Measurements from ENCODE around the gene KMT2C.

The KMT2C gene

DNA sequence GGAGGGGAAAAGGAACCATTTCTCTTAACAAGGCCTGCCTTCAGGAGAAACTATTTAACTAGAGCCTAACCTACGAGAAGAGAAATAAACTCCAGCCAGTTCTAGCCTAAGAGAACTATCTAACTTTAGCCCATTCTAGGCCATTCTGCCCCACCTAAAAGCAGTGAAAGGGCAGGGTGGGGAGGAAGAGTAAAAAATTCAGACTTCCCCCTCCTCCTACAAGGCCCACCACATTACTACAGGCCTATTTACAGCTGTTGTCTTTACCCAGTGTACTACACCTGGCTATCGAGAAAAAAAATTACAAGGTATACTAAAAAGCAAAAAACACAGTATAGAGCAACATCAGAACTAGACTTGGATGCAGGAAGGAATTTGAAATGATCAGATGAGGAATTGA, 93.0 kb downstream of the KMT2C start:
- H3K4me1 ChIP-seq (ENCODE audit: control insufficient read depth, insufficient read depth, low read length), result no peaks in the 10 kb centered on the region

DNA sequence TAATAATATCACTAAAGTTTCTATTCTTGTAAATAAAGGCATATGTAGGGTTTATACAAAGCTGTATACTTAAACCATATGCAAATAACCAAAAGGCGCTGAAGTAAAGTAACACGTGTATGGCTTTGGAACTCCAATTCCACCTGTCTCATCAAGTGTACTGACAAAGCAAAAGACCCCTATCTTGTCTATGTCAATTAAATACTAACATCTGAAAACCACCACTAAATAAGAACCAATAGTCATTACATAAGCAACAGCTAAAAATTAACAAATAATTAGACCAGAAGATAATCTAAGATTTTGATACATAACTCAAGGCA, 93.9 kb downstream of the KMT2C start:
- H3K27ac ChIP-seq (ENCODE audit: extremely low read depth, low read depth, low read length), result no peak overlapping the region
- POLR2A ChIA-PET, result no interaction called here
- no peaks in the 10 kb centered on the region for H3K4me1 ChIP-seq (ENCODE audit: control insufficient read depth, insufficient read depth, low read length)
- TF ChIP-seq OVOL3 (tag by site-specific recombination; IDR thresholded peaks at IDR 0.05) (no peak), KLF7 (tag by site-specific recombination; IDR thresholded peaks at IDR 0.05; ENCODE audit: borderline replicate concordance) (no peak), ZBTB21 (tag by site-specific recombination; IDR thresholded peaks at IDR 0.05) (no peak), ZNF24 (tag by site-specific recombination; IDR thresholded peaks at IDR 0.05) (no peak), SCRT2 (tag by site-specific recombination; IDR thresholded peaks at IDR 0.05) (no peak), ZNF169 (tag by site-specific recombination; IDR thresholded peaks at IDR 0.05) (no peak), ZNF629 (tag by site-specific recombination; IDR thresholded peaks at IDR 0.05) (no peak), ZNF221 (tag by site-specific recombination; IDR thresholded peaks at IDR 0.05; ENCODE audit: borderline replicate concordance) (no peak)
- H3K9me3 ChIP-seq (ENCODE audit: control insufficient read depth, insufficient read depth, low read depth, low read length), result no peaks in the 10 kb centered on the region
- CTCF ChIA-PET, result interaction anchor here (0.8 to 1.5 kb wide), 8 partner anchors 8 to 365 kb away, joined by 3 to 5 read pairs (median 3); no protein-coding TSS in a partner anchor
- H3K36me3 ChIP-seq (ENCODE audit: control insufficient read depth in 2 of 2, insufficient read depth in 1 of 2, low read length in 2 of 2), result no peaks in the 10 kb centered on the region
- no peak overlapping the region for H3K4me3 ChIP-seq (ENCODE audit: low read depth, low read length)

More for the DNA sequence above, 93.0 kb downstream of the KMT2C start:
- no peaks in the 10 kb centered on the region for H3K9me3 ChIP-seq (ENCODE audit: control insufficient read depth, insufficient read depth, low read depth, low read length)
- H3K27ac ChIP-seq (ENCODE audit: extremely low read depth, low read depth, low read length), result no peak overlapping the region
- no peak overlapping the region for H3K4me3 ChIP-seq (ENCODE audit: low read depth, low read length)
- no peaks in the 10 kb centered on the region for H3K36me3 ChIP-seq (ENCODE audit: control insufficient read depth in 2 of 2, insufficient read depth in 1 of 2, low read length in 2 of 2)
- POLR2A ChIA-PET, result interaction anchor here (0.6 kb wide), 1 partner anchor 131 kb away, joined by 3 read pairs; no protein-coding TSS in a partner anchor
- no peak for TF ChIP-seq ZNF391 (tag by site-specific recombination; IDR thresholded peaks at IDR 0.05; ENCODE audit: borderline replicate concordance, low read depth)
- TF ChIP-seq GLIS2 (tag by site-specific recombination; IDR thresholded peaks at IDR 0.05), result no peak
- no peak for TF ChIP-seq YY1 (tag by site-specific recombination; IDR thresholded peaks at IDR 0.05)
- TF ChIP-seq ZNF571 (tag by site-specific recombination; IDR thresholded peaks at IDR 0.05), result no peak
- TF ChIP-seq ZNF324 (tag by site-specific recombination; IDR thresholded peaks at IDR 0.05), result no peak
- no peak for TF ChIP-seq ZNF623 (tag by site-specific recombination; IDR thresholded peaks at IDR 0.05)
- no peak for TF ChIP-seq ZNF274 (IDR thresholded peaks at IDR 0.05; ENCODE audit: low read length)
- TF ChIP-seq ZNF274 (tag by site-specific recombination; IDR thresholded peaks at IDR 0.05; ENCODE audit: borderline replicate concordance), result no peak
- TF ChIP-seq ZNF76 (tag by site-specific recombination; IDR thresholded peaks at IDR 0.05; ENCODE audit: borderline replicate concordance, low read depth), result no peak
- no peak for TF ChIP-seq SP3 (tag by site-specific recombination; IDR thresholded peaks at IDR 0.05)
- TF ChIP-seq, protein P1, sequence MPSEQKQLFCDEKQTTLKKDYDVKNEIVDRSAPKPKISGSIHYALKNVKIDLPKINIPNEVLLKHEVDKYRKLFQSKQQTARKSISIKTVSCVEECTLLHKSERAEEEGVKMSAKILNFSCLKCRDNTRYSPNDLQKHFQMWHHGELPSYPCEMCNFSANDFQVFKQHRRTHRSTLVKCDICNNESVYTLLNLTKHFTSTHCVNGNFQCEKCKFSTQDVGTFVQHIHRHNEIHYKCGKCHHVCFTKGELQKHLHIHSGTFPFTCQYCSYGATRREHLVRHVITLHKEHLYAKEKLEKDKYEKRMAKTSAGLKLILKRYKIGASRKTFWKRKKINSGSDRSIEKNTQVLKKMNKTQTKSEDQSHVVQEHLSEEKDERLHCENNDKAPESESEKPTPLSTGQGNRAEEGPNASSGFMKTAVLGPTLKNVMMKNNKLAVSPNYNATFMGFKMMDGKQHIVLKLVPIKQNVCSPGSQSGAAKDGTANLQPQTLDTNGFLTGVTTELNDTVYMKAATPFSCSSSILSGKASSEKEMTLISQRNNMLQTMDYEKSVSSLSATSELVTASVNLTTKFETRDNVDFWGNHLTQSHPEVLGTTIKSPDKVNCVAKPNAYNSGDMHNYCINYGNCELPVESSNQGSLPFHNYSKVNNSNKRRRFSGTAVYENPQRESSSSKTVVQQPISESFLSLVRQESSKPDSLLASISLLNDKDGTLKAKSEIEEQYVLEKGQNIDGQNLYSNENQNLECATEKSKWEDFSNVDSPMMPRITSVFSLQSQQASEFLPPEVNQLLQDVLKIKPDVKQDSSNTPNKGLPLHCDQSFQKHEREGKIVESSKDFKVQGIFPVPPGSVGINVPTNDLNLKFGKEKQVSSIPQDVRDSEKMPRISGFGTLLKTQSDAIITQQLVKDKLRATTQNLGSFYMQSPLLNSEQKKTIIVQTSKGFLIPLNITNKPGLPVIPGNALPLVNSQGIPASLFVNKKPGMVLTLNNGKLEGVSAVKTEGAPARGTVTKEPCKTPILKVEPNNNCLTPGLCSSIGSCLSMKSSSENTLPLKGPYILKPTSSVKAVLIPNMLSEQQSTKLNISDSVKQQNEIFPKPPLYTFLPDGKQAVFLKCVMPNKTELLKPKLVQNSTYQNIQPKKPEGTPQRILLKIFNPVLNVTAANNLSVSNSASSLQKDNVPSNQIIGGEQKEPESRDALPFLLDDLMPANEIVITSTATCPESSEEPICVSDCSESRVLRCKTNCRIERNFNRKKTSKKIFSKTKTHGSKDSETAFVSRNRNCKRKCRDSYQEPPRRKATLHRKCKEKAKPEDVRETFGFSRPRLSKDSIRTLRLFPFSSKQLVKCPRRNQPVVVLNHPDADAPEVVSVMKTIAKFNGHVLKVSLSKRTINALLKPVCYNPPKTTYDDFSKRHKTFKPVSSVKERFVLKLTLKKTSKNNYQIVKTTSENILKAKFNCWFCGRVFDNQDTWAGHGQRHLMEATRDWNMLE (tag by site-specific recombination; conservative IDR thresholded peaks at IDR 0.05; ENCODE audit: low read depth), result no peak
- no peak for TF ChIP-seq ZNF175 (tag by site-specific recombination; IDR thresholded peaks at IDR 0.05)
- TF ChIP-seq, protein P2, sequence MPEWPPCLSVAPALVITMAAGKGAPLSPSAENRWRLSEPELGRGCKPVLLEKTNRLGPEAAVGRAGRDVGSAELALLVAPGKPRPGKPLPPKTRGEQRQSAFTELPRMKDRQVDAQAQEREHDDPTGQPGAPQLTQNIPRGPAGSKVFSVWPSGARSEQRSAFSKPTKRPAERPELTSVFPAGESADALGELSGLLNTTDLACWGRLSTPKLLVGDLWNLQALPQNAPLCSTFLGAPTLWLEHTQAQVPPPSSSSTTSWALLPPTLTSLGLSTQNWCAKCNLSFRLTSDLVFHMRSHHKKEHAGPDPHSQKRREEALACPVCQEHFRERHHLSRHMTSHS (tag by site-specific recombination; IDR thresholded peaks at IDR 0.05), result no peak
- no peak for TF ChIP-seq ZNF560 (tag by site-specific recombination; IDR thresholded peaks at IDR 0.05; ENCODE audit: borderline replicate concordance)
- TF ChIP-seq ZNF48 (tag by site-specific recombination; IDR thresholded peaks at IDR 0.05), result no peak
- TF ChIP-seq EGR2 (tag by site-specific recombination; IDR thresholded peaks at IDR 0.05; ENCODE audit: low read depth), result no peak
- TF ChIP-seq ZBTB1 (tag by site-specific recombination; IDR thresholded peaks at IDR 0.05), result no peak
- TF ChIP-seq ZNF416 (tag by site-specific recombination; IDR thresholded peaks at IDR 0.05), result no peak
- CTCF ChIA-PET, result interaction anchor here (0.7 to 1.5 kb wide), 3 partner anchors 9 to 364 kb away, joined by 3 read pairs; no protein-coding TSS in a partner anchor
